Panc1 (cell line): ENCODE data around the gene PHF21A. TPM values are rescaled to one million over a fixed set of nuclear protein-coding genes. Genes with fewer than 3 reads are reported as not detected.

Experiments
- ATAC-seq: fragments of 200-7000 bp; cut with Tn5 transposase; 2 replicates; pipeline ENCODE4 v1.9.1; 2020; ENCODE audit warnings: mild to moderate bottlenecking, moderate library complexity
- BruUV-seq: library from RNA; stranded (reverse); fragments of 400-500 nt; replicated peaks from 2 replicates; lab custom pipeline; 2021; lab: Mats Ljungman, UMichigan
- CTCF ChIA-PET: fragments of 300-600 bp; sonication (Branson Sonifier 250); formaldehyde crosslinking; loops from one replicate; lab custom pipeline; 2022; ENCODE audit warnings: antibody characterized with exemption; lab: Charles Lee
- POLR2A ChIA-PET: fragments of 300-600 bp; sonication (Branson Sonifier 250); formaldehyde crosslinking; loops from one replicate; lab custom pipeline; 2022; ENCODE audit warnings: antibody characterized with exemption; lab: Charles Lee
- DNase-seq: peaks from one replicate; pipeline ENCODE4 v3.0.0-alpha.2; 2010; ENCODE audit warnings: low read depth, low spot score
- H3K27ac ChIP-seq: 2 replicates; pipeline ENCODE4 v1.5.1; 2011; ENCODE audit warnings: mild to moderate bottlenecking, low read length, inconsistent platforms
- H3K27me3 ChIP-seq: fragments of 200-500 bp; sonication (Bioruptor generic); 2 replicates; pipeline ENCODE4 v1.6.0; 2014; ENCODE audit warnings: low read length, inconsistent platforms; ENCODE audit not compliant: control insufficient read depth, insufficient read depth
- H3K36me3 ChIP-seq: fragments of 200-500 bp; sonication (Bioruptor generic); 2 replicates; pipeline ENCODE4 v1.5.1; 2014; ENCODE audit warnings: inconsistent platforms, mild to moderate bottlenecking, low read length, moderate library complexity; ENCODE audit not compliant: control insufficient read depth, insufficient read depth
- H3K4me1 ChIP-seq: 2 replicates; pipeline ENCODE4 v1.5.1; 2011; ENCODE audit warnings: inconsistent platforms, mild to moderate bottlenecking, low read length, moderate library complexity; ENCODE audit not compliant: control insufficient read depth, insufficient read depth
- H3K4me3 ChIP-seq, 2 experiments: 2 replicates each; pipeline ENCODE4 v1.5.1; 2011 to 2012; ENCODE audit warnings: low read depth in 2 of 2, low read length in 2 of 2, mild to moderate bottlenecking in 2 of 2, inconsistent platforms in 1 of 2, moderate library complexity in 1 of 2
- H3K9me3 ChIP-seq: fragments of 200-500 bp; sonication (Bioruptor generic); 2 replicates; pipeline ENCODE4 v1.5.1; 2014; ENCODE audit warnings: low read depth, mild to moderate bottlenecking, inconsistent platforms, low read length, moderate library complexity; ENCODE audit not compliant: control insufficient read depth, insufficient read depth
- POLR2AphosphoS5 ChIP-seq: IDR thresholded peaks from 2 replicates; pipeline ENCODE4 v1.6.1; 2012; ENCODE audit warnings: mild to moderate bottlenecking, low read depth, low read length, moderate library complexity
- SIN3A ChIP-seq: IDR thresholded peaks from 2 replicates; pipeline ENCODE4 v1.6.1; 2012; ENCODE audit warnings: low read depth, mild to moderate bottlenecking, low read length, moderate library complexity, borderline replicate concordance; ENCODE audit not compliant: insufficient read depth
- TCF7L2 ChIP-seq: IDR thresholded peaks from 2 replicates; pipeline ENCODE4 v1.6.1; 2011; ENCODE audit warnings: mild to moderate bottlenecking, low read depth, low read length, inconsistent platforms
- in situ Hi-C: cut with HindIII; loops from 2 replicates; pipeline ENCODE4 v1.10.0; 2016; ENCODE audit warnings: low sequenced_read_pairs, low pct_unique_long_range_greater_than_20kb
- intact Hi-C: fragments of 100-400 bp; cut with micrococcal nuclease; formaldehyde crosslinking; loops from one replicate; pipeline ENCODE4 v1.10.0; 2022; ENCODE audit not compliant: unreplicated experiment
- total RNA-seq: library from RNA; stranded (reverse); gene quantifications from one replicate; pipeline ENCODE4 v1.2.1, GENCODE V29; 2021; ENCODE audit not compliant: unreplicated experiment
- TF ChIP-seq, protein P1 (sequence below): fragments of 450-650 bp; IDR thresholded peaks from 2 replicates; pipeline ENCODE4 v1.5.1; 2017; ENCODE audit warnings: mild to moderate bottlenecking
- TF ChIP-seq, protein P2 (sequence below), 2 experiments: IDR thresholded peaks; 2 replicates each; pipeline ENCODE4 v1.6.1; 2011 to 2012; ENCODE audit warnings: low read depth in 2 of 2, control low read depth in 1 of 2, low read length in 1 of 2, mild to moderate bottlenecking in 1 of 2, moderate library complexity in 1 of 2; ENCODE audit not compliant: insufficient read depth in 1 of 2

PHF21A gene
- total RNA-seq, 1 experiment from 2014 or later = 45.7 TPM

DNA sequence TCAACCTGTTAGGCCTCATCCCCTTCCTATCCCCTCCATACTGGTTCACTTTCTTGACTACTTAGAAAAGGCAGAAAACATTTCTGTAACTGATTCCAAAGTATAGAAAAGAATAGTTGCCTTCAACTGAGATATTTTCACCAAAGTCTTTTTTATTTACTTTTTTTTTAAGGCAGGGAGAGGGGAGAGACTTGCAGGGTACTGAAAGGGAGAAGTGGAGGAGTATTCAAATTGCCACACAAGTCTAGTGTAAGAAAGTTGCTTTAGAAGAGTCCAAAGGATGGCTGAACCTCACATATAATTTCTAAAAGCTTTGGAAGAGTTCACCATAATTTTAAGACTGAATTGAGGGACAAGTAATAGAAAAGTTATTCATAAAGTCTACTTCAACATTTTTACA lies 6.3 kb downstream of the PHF21A start:
- Histone ChIP-seq H3K4me1 (peaks cover 39% of the 10 kb centered on the region), H3K27ac (no peak overlapping the region), H3K4me3 (no peak overlapping the region), H3K36me3 (no peaks in the 10 kb centered on the region), H3K9me3 (no peaks in the 10 kb centered on the region), H3K27me3 (no peaks in the 10 kb centered on the region)
- ATAC-seq (no peak), DNase-seq (no peak)
- CTCF ChIA-PET = interaction anchor here (1.5 kb wide), 1 partner anchor 150 kb away, joined by 3 read pairs; no protein-coding TSS in a partner anchor
- BruUV-seq = no TSS peak
- TF ChIP-seq, protein P1, sequence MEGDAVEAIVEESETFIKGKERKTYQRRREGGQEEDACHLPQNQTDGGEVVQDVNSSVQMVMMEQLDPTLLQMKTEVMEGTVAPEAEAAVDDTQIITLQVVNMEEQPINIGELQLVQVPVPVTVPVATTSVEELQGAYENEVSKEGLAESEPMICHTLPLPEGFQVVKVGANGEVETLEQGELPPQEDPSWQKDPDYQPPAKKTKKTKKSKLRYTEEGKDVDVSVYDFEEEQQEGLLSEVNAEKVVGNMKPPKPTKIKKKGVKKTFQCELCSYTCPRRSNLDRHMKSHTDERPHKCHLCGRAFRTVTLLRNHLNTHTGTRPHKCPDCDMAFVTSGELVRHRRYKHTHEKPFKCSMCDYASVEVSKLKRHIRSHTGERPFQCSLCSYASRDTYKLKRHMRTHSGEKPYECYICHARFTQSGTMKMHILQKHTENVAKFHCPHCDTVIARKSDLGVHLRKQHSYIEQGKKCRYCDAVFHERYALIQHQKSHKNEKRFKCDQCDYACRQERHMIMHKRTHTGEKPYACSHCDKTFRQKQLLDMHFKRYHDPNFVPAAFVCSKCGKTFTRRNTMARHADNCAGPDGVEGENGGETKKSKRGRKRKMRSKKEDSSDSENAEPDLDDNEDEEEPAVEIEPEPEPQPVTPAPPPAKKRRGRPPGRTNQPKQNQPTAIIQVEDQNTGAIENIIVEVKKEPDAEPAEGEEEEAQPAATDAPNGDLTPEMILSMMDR = no peak
- TF ChIP-seq SIN3A = no peak
- TF ChIP-seq, protein P2, sequence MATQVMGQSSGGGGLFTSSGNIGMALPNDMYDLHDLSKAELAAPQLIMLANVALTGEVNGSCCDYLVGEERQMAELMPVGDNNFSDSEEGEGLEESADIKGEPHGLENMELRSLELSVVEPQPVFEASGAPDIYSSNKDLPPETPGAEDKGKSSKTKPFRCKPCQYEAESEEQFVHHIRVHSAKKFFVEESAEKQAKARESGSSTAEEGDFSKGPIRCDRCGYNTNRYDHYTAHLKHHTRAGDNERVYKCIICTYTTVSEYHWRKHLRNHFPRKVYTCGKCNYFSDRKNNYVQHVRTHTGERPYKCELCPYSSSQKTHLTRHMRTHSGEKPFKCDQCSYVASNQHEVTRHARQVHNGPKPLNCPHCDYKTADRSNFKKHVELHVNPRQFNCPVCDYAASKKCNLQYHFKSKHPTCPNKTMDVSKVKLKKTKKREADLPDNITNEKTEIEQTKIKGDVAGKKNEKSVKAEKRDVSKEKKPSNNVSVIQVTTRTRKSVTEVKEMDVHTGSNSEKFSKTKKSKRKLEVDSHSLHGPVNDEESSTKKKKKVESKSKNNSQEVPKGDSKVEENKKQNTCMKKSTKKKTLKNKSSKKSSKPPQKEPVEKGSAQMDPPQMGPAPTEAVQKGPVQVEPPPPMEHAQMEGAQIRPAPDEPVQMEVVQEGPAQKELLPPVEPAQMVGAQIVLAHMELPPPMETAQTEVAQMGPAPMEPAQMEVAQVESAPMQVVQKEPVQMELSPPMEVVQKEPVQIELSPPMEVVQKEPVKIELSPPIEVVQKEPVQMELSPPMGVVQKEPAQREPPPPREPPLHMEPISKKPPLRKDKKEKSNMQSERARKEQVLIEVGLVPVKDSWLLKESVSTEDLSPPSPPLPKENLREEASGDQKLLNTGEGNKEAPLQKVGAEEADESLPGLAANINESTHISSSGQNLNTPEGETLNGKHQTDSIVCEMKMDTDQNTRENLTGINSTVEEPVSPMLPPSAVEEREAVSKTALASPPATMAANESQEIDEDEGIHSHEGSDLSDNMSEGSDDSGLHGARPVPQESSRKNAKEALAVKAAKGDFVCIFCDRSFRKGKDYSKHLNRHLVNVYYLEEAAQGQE (IDR thresholded peaks at IDR 0.05; ENCODE audit: insufficient read depth in 1 of 2, low read depth in 2 of 2, low read length in 1 of 2) = no peak
- TF ChIP-seq TCF7L2 = no peak
- TF ChIP-seq POLR2AphosphoS5 = no peak
- in situ Hi-C loops (no loop called here), intact Hi-C loops (no loop called here)
- POLR2A ChIA-PET = no interaction called here

DNA sequence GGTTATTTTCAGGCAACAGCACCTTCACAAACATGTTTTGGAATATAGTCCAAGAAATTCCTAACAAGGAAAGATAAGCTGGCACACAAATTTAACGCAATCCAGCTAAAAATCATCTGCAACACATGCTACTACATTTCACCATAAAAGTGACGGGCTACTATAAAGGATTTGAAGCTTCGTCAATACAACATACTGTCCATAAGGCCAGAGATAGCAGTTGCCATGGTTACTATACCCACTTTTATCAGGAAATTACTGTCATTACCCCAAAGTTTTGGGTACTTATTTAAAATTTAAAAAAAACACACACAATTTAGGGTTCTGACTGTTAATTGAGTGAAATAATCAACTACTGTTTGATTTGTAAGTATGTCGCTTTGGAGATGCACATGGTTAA lies 6.9 kb downstream of the PHF21A start:
- in situ Hi-C loops (no loop called here), intact Hi-C loops (no loop called here)
- DNase-seq = no peak
- Histone ChIP-seq H3K36me3 (no peaks in the 10 kb centered on the region), H3K9me3 (no peaks in the 10 kb centered on the region), H3K27me3 (no peaks in the 10 kb centered on the region), H3K4me3 (no peak overlapping the region), H3K27ac (no peak overlapping the region), H3K4me1 (peaks cover 39% of the 10 kb centered on the region)
- ChIA-PET CTCF (interaction anchor here (0.7 to 1.5 kb wide), 2 partner anchors 71 to 149 kb away, joined by 3 read pairs; no protein-coding TSS in a partner anchor), POLR2A (no interaction called here)
- ATAC-seq = no peak
- no TSS peak for BruUV-seq
- TF ChIP-seq TCF7L2 (no peak), SIN3A (no peak), POLR2AphosphoS5 (no peak)
- TF ChIP-seq, protein P2 (IDR thresholded peaks at IDR 0.05; ENCODE audit: insufficient read depth in 1 of 2, low read depth in 2 of 2, low read length in 1 of 2) = no peak
- TF ChIP-seq, protein P1 = no peak
